GM12878 (cell line): ENCODE results near the gene DACH1. TPM values are rescaled to one million over a fixed set of nuclear protein-coding genes. Genes with fewer than 3 reads are reported as not detected.

Experiments used
- ATAC-seq: fragments of 200-7000 bp; cut with Tn5 transposase; 3 replicates; pipeline ENCODE4 v1.9.1; 2020; ENCODE audit warnings: mild to moderate bottlenecking, moderate library complexity
- BruUV-seq: library from RNA; stranded (reverse); fragments of 400-500 nt; replicated peaks from 2 replicates; lab custom pipeline; 2021; lab: Mats Ljungman, UMichigan
- CTCF ChIA-PET: fragments of 300-600 bp; sonication (Branson Sonifier 250); formaldehyde crosslinking; extraction: SDS; loops from one replicate; lab custom pipeline; 2021; ENCODE audit warnings: inconsistent platforms; lab: Yijun Ruan, JAX
- POLR2A ChIA-PET: fragments of 350-600 bp; formaldehyde crosslinking; extraction: SDS; loops from one replicate; lab custom pipeline; 2021; ENCODE audit warnings: inconsistent platforms; lab: Charles Lee
- RAD21 ChIA-PET: fragments of 300-600 bp; sonication (Branson Sonifier 250); formaldehyde crosslinking; loops from one replicate; lab custom pipeline; 2023; ENCODE audit warnings: antibody characterized with exemption; ENCODE audit not compliant: unreplicated experiment; lab: Charles Lee
- SMC1A ChIA-PET: fragments of 300-600 bp; sonication (Branson Sonifier 250); formaldehyde crosslinking; loops from one replicate; lab custom pipeline; 2023; ENCODE audit not compliant: unreplicated experiment, uncharacterized antibody; lab: Charles Lee
- DNase-seq: peaks from one replicate; pipeline ENCODE4 v3.0.0-alpha.2; 2011; ENCODE audit warnings: low read depth, low spot score
- FAIRE-seq: peaks from 3 replicates; lab custom pipeline; 2011; peaks lifted over from hg19 to GRCh38; lab: Jason Lieb, UNC
- H2AFZ ChIP-seq: 2 replicates; pipeline ENCODE4 v1.6.0; 2011; ENCODE audit warnings: low read depth, low read length, control low read depth; ENCODE audit not compliant: control insufficient read depth
- H3K27ac ChIP-seq: 2 replicates; pipeline ENCODE4 v1.5.1; 2011; ENCODE audit warnings: control low read depth; ENCODE audit not compliant: control insufficient read depth, insufficient read depth
- H3K27me3 ChIP-seq, 2 experiments: replicated peaks in 1 of 2; 2 replicates each; pipeline versions ENCODE4 v1.6.0 to v1.6.1; 2011; ENCODE audit warnings: low read length in 1 of 2; ENCODE audit not compliant: control insufficient read depth in 2 of 2, insufficient read depth in 2 of 2
- H3K36me3 ChIP-seq, 2 experiments: 2 replicates each; pipeline ENCODE4 v1.5.1; 2011; ENCODE audit warnings: low read length in 1 of 2; ENCODE audit not compliant: control insufficient read depth in 2 of 2, insufficient read depth in 2 of 2
- H3K4me1 ChIP-seq: 2 replicates; pipeline ENCODE4 v1.6.1; 2011; ENCODE audit warnings: mild to moderate bottlenecking, low read length, moderate library complexity, mixed read lengths; ENCODE audit not compliant: control insufficient read depth, insufficient read depth
- H3K4me2 ChIP-seq: 2 replicates; pipeline ENCODE4 v1.6.0; 2011; ENCODE audit warnings: control low read depth; ENCODE audit not compliant: control insufficient read depth, insufficient read depth
- H3K4me3 ChIP-seq: fragments of 200-600 bp; sonication (generic); 2 replicates; pipeline ENCODE4 v1.5.1; 2016
- H3K79me2 ChIP-seq: 2 replicates; pipeline ENCODE4 v1.6.0; 2011; ENCODE audit warnings: low read length; ENCODE audit not compliant: control insufficient read depth, insufficient read depth
- H3K9ac ChIP-seq: 2 replicates; pipeline ENCODE4 v1.8.0; 2011; ENCODE audit warnings: low read length, control low read depth, mixed read lengths; ENCODE audit not compliant: control insufficient read depth, insufficient read depth
- H3K9me3 ChIP-seq: replicated peaks from 3 replicates; pipeline ENCODE4 v1.5.1; 2011; ENCODE audit warnings: mild to moderate bottlenecking, low read length; ENCODE audit not compliant: control insufficient read depth, insufficient read depth
- H4K20me1 ChIP-seq: 2 replicates; pipeline ENCODE4 v1.6.0; 2011; ENCODE audit not compliant: control insufficient read depth, insufficient read depth
- ATF7 ChIP-seq: fragments of 450-650 bp; IDR thresholded peaks from 2 replicates; pipeline ENCODE4 v1.6.1; 2016; ENCODE audit warnings: low read depth, mild to moderate bottlenecking
- BMI1 ChIP-seq: fragments of 450-650 bp; IDR thresholded peaks from 2 replicates; pipeline ENCODE4 v1.6.1; 2016; ENCODE audit warnings: mild to moderate bottlenecking, moderate library complexity, borderline replicate concordance
- EGR1 ChIP-seq, 2 experiments: IDR thresholded peaks; 1 replicate in 1 of 2; 2 replicates in 1 of 2; pipeline ENCODE4 v1.6.1; 2011 to 2012; ENCODE audit warnings: low read depth in 2 of 2, low read length in 2 of 2, borderline replicate concordance in 1 of 2, mild to moderate bottlenecking in 1 of 2, moderate library complexity in 1 of 2
- HDAC2 ChIP-seq: fragments of 200-600 bp; sonication (generic); IDR thresholded peaks from 2 replicates; pipeline ENCODE4 v1.6.1; 2017
- MEF2A ChIP-seq: IDR thresholded peaks from 2 replicates; pipeline ENCODE4 v1.6.1; 2011; ENCODE audit warnings: low read depth, mild to moderate bottlenecking, low read length, moderate library complexity; ENCODE audit not compliant: insufficient read depth
- NFYB ChIP-seq: IDR thresholded peaks from 2 replicates; pipeline ENCODE4 v1.6.1; 2011; ENCODE audit warnings: low read depth, mild to moderate bottlenecking, low read length, improper control_type of control experiment, moderate library complexity; ENCODE audit not compliant: insufficient read depth
- POLR2AphosphoS2 ChIP-seq: IDR thresholded peaks from 2 replicates; pipeline ENCODE4 v1.6.1; 2011; ENCODE audit warnings: low read depth, mild to moderate bottlenecking, low read length, improper control_type of control experiment, moderate library complexity
- SMAD1 ChIP-seq: fragments of 450-650 bp; IDR thresholded peaks from 2 replicates; pipeline ENCODE4 v1.6.1; 2018; ENCODE audit warnings: mild to moderate bottlenecking, low read depth; ENCODE audit not compliant: partially characterized antibody
- SREBF2 ChIP-seq: IDR thresholded peaks from 2 replicates; pipeline ENCODE4 v1.6.1; 2012; ENCODE audit warnings: mild to moderate bottlenecking, low read length
- SUPT20H ChIP-seq: IDR thresholded peaks from 2 replicates; pipeline ENCODE4 v1.6.1; 2011; ENCODE audit warnings: low read depth, mild to moderate bottlenecking, low read length, moderate library complexity, borderline replicate concordance; ENCODE audit not compliant: control insufficient read depth
- TAF1 ChIP-seq: IDR thresholded peaks from 2 replicates; pipeline ENCODE4 v1.6.1; 2011; ENCODE audit warnings: mild to moderate bottlenecking, low read depth, low read length, borderline replicate concordance
- TBL1XR1 ChIP-seq: IDR thresholded peaks from 2 replicates; pipeline ENCODE4 v1.6.1; 2012; ENCODE audit warnings: low read depth, low read length, improper control_type of control experiment
- ZZZ3 ChIP-seq: IDR thresholded peaks from 2 replicates; pipeline ENCODE4 v1.6.1; 2011; ENCODE audit warnings: low read depth; ENCODE audit not compliant: control insufficient read depth, insufficient read length
- WGBS: methylation state at CpG from one replicate; pipeline ENCODE4 v1.1.6; 2016; ENCODE audit warnings: low lambda C conversion rate; ENCODE audit not compliant: insufficient replicate concordance, insufficient coverage; ENCODE audit errors: missing lambda C conversion rate; 5-methylcytosine and 5-hydroxymethylcytosine counted together
- in situ Hi-C: fragments of 300-500 bp; cut with MboI; formaldehyde crosslinking; loops from 9 replicates; pipeline ENCODE4 v1.14.3; 2018; ENCODE audit warnings: mixed read lengths
- intact Hi-C: fragments of 100-400 bp; cut with micrococcal nuclease; formaldehyde crosslinking; loops from one replicate; pipeline ENCODE4 v1.14.2; 2022; ENCODE audit not compliant: unreplicated experiment
- polyA plus RNA-seq, 11 experiments: library from polyadenylated mRNA; depleted of rRNA in 4 of 11; unstranded in 6 of 11; stranded (reverse) in 5 of 11; fragments of >200 nt; fragmentation: Nextera tagmentation in 4 of 11; fragmentation: Illumina TruSeq in 1 of 11; extraction: Ambion mirVana in 4 of 11; extraction: Trizol in 1 of 11; gene quantifications; 1 replicate in 1 of 11; 2 replicates in 10 of 11; pipeline versions ENCODE4 v1.2.1 to v1.2.3, GENCODE V29; 2011 to 2016; ENCODE audit warnings: inconsistent platforms in 2 of 11, missing spikeins in 2 of 11, low read depth in 1 of 11
- total RNA-seq, 4 experiments: library from RNA; depleted of rRNA in 3 of 4; stranded (reverse); fragments of >200 nt in 3 of 4; fragmentation: Illumina TruSeq in 1 of 4; extraction: Trizol in 1 of 4; gene quantifications; 2 replicates each; pipeline versions ENCODE4 v1.2.1 to v1.2.3, GENCODE V29; 2013 to 2021
- TF ChIP-seq, protein P1 (sequence below): fragments of 450-650 bp; IDR thresholded peaks from 2 replicates; pipeline ENCODE4 v1.6.1; 2016; ENCODE audit warnings: mild to moderate bottlenecking
- TF ChIP-seq, protein P2 (sequence below): fragments of 450-650 bp; formaldehyde crosslinking; IDR thresholded peaks from 2 replicates; pipeline ENCODE4 v1.4.0; 2022; ENCODE audit warnings: mild to moderate bottlenecking, moderate library complexity
- TF ChIP-seq, protein P3 (sequence below): IDR thresholded peaks from 2 replicates; pipeline ENCODE4 v1.6.1; 2011; ENCODE audit warnings: low read depth, low read length, improper control_type of control experiment, borderline replicate concordance

The DACH1 gene
- total and polyA plus RNA-seq, 10 of the 15 experiments (the other 5 are each of a cell fraction or from before 2014, with no cell fraction given) = 0.05 TPM; not detected in 9

GRCh38 chr13:71786875-71787274, 80.1 kb downstream of the DACH1 start:
- BruUV-seq = no TSS peak

GRCh38 chr13:71785361-71785760, 81.6 kb downstream of the DACH1 start:
- intact Hi-C loops (loop anchor here (10.0 kb wide), 1 partner anchor 59 kb away; no protein-coding TSS in a partner anchor), in situ Hi-C loops (no loop called here)
- RAD21 ChIA-PET = no interaction called here
- 0% methylated on average over 2 of the region's 2 CpGs for WGBS
- SMC1A ChIA-PET = interaction anchor here (1.2 kb wide), 1 partner anchor 23 kb away, joined by 3 read pairs; no protein-coding TSS in a partner anchor
- Histone ChIP-seq H3K9ac (no peak overlapping the region), H3K79me2 (no peaks in the 10 kb centered on the region), H3K36me3 (no peaks in the 10 kb centered on the region), H2AFZ (no peak overlapping the region), H3K27ac (no peak overlapping the region), H3K27me3 (no peaks in the 10 kb centered on the region), H3K4me3 (no peak overlapping the region), H3K4me1 (no peaks in the 10 kb centered on the region), H3K9me3 (no peaks in the 10 kb centered on the region), H4K20me1 (no peaks in the 10 kb centered on the region), H3K4me2 (no peak overlapping the region)
- ATAC-seq = no peak
- FAIRE-seq = no peak
- no TSS peak for BruUV-seq
- POLR2A ChIA-PET = no interaction called here
- CTCF ChIA-PET = no interaction called here
- DNase-seq = no peak
- TF ChIP-seq SMAD1 (no peak), MEF2A (no peak), SREBF2 (no peak), NFYB (no peak), TAF1 (no peak), ZZZ3 (no peak)
- TF ChIP-seq, protein P1, sequence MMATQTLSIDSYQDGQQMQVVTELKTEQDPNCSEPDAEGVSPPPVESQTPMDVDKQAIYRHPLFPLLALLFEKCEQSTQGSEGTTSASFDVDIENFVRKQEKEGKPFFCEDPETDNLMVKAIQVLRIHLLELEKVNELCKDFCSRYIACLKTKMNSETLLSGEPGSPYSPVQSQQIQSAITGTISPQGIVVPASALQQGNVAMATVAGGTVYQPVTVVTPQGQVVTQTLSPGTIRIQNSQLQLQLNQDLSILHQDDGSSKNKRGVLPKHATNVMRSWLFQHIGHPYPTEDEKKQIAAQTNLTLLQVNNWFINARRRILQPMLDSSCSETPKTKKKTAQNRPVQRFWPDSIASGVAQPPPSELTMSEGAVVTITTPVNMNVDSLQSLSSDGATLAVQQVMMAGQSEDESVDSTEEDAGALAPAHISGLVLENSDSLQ = no peak
- TF ChIP-seq, protein P2, sequence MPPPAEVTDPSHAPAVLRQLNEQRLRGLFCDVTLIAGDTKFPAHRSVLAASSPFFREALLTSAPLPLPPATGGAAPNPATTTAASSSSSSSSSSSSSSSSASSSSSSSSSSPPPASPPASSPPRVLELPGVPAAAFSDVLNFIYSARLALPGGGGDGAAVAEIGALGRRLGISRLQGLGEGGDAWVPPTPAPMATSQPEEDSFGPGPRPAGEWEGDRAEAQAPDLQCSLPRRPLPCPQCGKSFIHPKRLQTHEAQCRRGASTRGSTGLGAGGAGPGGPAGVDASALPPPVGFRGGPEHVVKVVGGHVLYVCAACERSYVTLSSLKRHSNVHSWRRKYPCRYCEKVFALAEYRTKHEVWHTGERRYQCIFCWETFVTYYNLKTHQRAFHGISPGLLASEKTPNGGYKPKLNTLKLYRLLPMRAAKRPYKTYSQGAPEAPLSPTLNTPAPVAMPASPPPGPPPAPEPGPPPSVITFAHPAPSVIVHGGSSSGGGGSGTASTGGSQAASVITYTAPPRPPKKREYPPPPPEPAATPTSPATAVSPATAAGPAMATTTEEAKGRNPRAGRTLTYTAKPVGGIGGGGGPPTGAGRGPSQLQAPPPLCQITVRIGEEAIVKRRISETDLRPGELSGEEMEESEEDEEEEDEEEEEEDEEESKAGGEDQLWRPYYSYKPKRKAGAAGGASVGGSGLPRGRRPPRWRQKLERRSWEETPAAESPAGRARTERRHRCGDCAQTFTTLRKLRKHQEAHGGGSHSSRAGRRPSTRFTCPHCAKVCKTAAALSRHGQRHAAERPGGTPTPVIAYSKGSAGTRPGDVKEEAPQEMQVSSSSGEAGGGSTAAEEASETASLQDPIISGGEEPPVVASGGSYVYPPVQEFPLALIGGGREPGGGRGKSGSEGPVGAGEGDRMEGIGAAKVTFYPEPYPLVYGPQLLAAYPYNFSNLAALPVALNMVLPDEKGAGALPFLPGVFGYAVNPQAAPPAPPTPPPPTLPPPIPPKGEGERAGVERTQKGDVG = no peak

More at GRCh38 chr13:71786875-71787274, 80.1 kb downstream of the DACH1 start:
- FAIRE-seq (no peak), ATAC-seq (no peak), DNase-seq (no peak)
- Histone ChIP-seq H4K20me1 (no peaks in the 10 kb centered on the region), H3K79me2 (no peaks in the 10 kb centered on the region), H3K27ac (no peak overlapping the region), H3K36me3 (no peaks in the 10 kb centered on the region), H3K27me3 (no peaks in the 10 kb centered on the region), H3K4me2 (no peak overlapping the region), H3K4me1 (no peaks in the 10 kb centered on the region), H3K9me3 (no peaks in the 10 kb centered on the region), H3K4me3 (no peak overlapping the region), H2AFZ (no peak overlapping the region), H3K9ac (no peak overlapping the region)
- intact Hi-C loops = loop anchor here (10.0 kb wide), 1 partner anchor 58 kb away; no protein-coding TSS in a partner anchor
- in situ Hi-C loops = no loop called here
- ChIA-PET SMC1A (interaction anchor here (1.2 kb wide), 1 partner anchor 22 kb away, joined by 3 read pairs; no protein-coding TSS in a partner anchor), POLR2A (no interaction called here), RAD21 (no interaction called here), CTCF (no interaction called here)
- 29% methylated on average over 4 of the region's 4 CpGs for WGBS
- TF ChIP-seq EGR1 (IDR thresholded peaks at IDR 0.05; ENCODE audit: borderline replicate concordance in 1 of 2, low read depth in 2 of 2, low read length in 2 of 2) (no peak), ATF7 (no peak), HDAC2 (no peak), SUPT20H (no peak), BMI1 (no peak), TBL1XR1 (no peak), POLR2AphosphoS2 (no peak)
- TF ChIP-seq, protein P3, sequence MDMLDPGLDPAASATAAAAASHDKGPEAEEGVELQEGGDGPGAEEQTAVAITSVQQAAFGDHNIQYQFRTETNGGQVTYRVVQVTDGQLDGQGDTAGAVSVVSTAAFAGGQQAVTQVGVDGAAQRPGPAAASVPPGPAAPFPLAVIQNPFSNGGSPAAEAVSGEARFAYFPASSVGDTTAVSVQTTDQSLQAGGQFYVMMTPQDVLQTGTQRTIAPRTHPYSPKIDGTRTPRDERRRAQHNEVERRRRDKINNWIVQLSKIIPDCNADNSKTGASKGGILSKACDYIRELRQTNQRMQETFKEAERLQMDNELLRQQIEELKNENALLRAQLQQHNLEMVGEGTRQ = no peak
